HepG2 (cell line): ENCODE data around the gene SNX15. TPM values are rescaled to one million over a fixed set of nuclear protein-coding genes. Genes with fewer than 3 reads are reported as not detected.

Experiments used
- ARID2 ChIP-seq: sonication (generic); formaldehyde crosslinking; IDR thresholded peaks from 2 replicates; pipeline ENCODE4 v1.8.1; 2022; ENCODE audit warnings: mild to moderate bottlenecking, missing genetic modification reagents, borderline replicate concordance
- BORCS8-MEF2B ChIP-seq: sonication (generic); formaldehyde crosslinking; IDR thresholded peaks from 2 replicates; pipeline ENCODE4 v1.8.0; 2022; ENCODE audit warnings: mild to moderate bottlenecking, missing genetic modification reagents
- CREB1 ChIP-seq, 2 experiments: fragments of 450-650 bp in 1 of 2; IDR thresholded peaks; 2 replicates each; pipeline ENCODE4 v1.6.1; 2016 to 2017; ENCODE audit warnings: control low read depth in 1 of 2, mild to moderate bottlenecking in 1 of 2, missing compliant biosample characterization in 1 of 2, missing genetic modification characterization in 1 of 2
- HDAC2 ChIP-seq: sonication (generic); formaldehyde crosslinking; IDR thresholded peaks from 2 replicates; pipeline ENCODE4 v1.4.0; 2020; ENCODE audit warnings: missing genetic modification reagents
- HMG20B ChIP-seq: conservative IDR thresholded peaks from 2 replicates; pipeline ENCODE4 v1.6.1; 2016; ENCODE audit warnings: missing genetic modification reagents, missing compliant biosample characterization
- HNRNPUL1 ChIP-seq: fragments of 200-400 bp; formaldehyde crosslinking; IDR thresholded peaks from 2 replicates; pipeline ENCODE4 v1.6.1; 2017; ENCODE audit warnings: low read depth, mild to moderate bottlenecking, low read length, moderate library complexity
- SIN3B ChIP-seq: fragments of 150-350 bp; IDR thresholded peaks from 2 replicates; pipeline ENCODE4 v1.6.1; 2014; ENCODE audit warnings: low read length
- TCF12 ChIP-seq, 2 experiments: fragments of 450-650 bp in 1 of 2; sonication (generic) in 1 of 2; formaldehyde crosslinking in 1 of 2; IDR thresholded peaks; 2 replicates each; pipeline versions ENCODE4 v1.6.1 to v1.8.0; 2017 to 2022; ENCODE audit warnings: antibody characterized with exemption in 1 of 2, mild to moderate bottlenecking in 1 of 2, missing genetic modification reagents in 1 of 2, moderate library complexity in 1 of 2
- ZBTB8A ChIP-seq: sonication (generic); formaldehyde crosslinking; IDR thresholded peaks from 2 replicates; pipeline ENCODE4 v1.4.0; 2020; ENCODE audit warnings: mild to moderate bottlenecking, low read depth, missing genetic modification reagents, borderline replicate concordance
- ZNF251 ChIP-seq: sonication (generic); formaldehyde crosslinking; IDR thresholded peaks from 2 replicates; pipeline ENCODE4 v1.9.0; 2021; ENCODE audit warnings: mild to moderate bottlenecking, missing genetic modification reagents
- ZNF337 ChIP-seq: sonication (generic); formaldehyde crosslinking; IDR thresholded peaks from 2 replicates; pipeline ENCODE4 v1.5.1; 2020; ENCODE audit warnings: missing genetic modification reagents, low read depth, mild to moderate bottlenecking, borderline replicate concordance
- ZNF670 ChIP-seq: sonication (generic); formaldehyde crosslinking; IDR thresholded peaks from 2 replicates; pipeline ENCODE4 v1.8.0; 2022; ENCODE audit warnings: mild to moderate bottlenecking, missing genetic modification reagents, borderline replicate concordance
- ZNF777 ChIP-seq: sonication (generic); formaldehyde crosslinking; IDR thresholded peaks from 2 replicates; pipeline ENCODE4 v1.4.0; 2020; ENCODE audit warnings: missing genetic modification reagents
- ZSCAN29 ChIP-seq: sonication (generic); formaldehyde crosslinking; conservative IDR thresholded peaks from 2 replicates; pipeline ENCODE4 v1.4.0; 2020; ENCODE audit warnings: mild to moderate bottlenecking, missing genetic modification reagents
- ZSCAN31 ChIP-seq: sonication (generic); formaldehyde crosslinking; IDR thresholded peaks from 2 replicates; pipeline ENCODE4 v1.5.0; 2020; ENCODE audit warnings: low read depth, mild to moderate bottlenecking, missing genetic modification reagents
- polyA plus RNA-seq, 8 experiments: library from polyadenylated mRNA; depleted of rRNA in 3 of 8; stranded (reverse) in 7 of 8; unstranded in 1 of 8; fragments of >200 nt; fragmentation: Illumina TruSeq in 4 of 8; extraction: Trizol in 4 of 8; gene quantifications; 2 replicates each; pipeline versions ENCODE4 v1.2.1 to v1.2.3, GENCODE V29; 2011 to 2016; ENCODE audit warnings: low read depth in 4 of 8, missing spikeins in 1 of 8, mixed read lengths in 1 of 8; ENCODE audit not compliant: insufficient read depth in 1 of 8
- total RNA-seq, 5 experiments: library from RNA; depleted of rRNA; stranded (reverse); fragments of >200 nt; fragmentation: Illumina TruSeq; extraction: Trizol; gene quantifications; 2 replicates each; pipeline ENCODE4 v1.2.3, GENCODE V29; 2016; ENCODE audit warnings: low read depth in 1 of 5
- TF ChIP-seq, protein P1 (sequence below): sonication (generic); formaldehyde crosslinking; IDR thresholded peaks from 2 replicates; pipeline ENCODE4 v1.5.0; 2020; ENCODE audit warnings: mild to moderate bottlenecking, missing genetic modification reagents, borderline replicate concordance
- TF ChIP-seq, protein P2 (sequence below): sonication (generic); formaldehyde crosslinking; IDR thresholded peaks from 2 replicates; pipeline ENCODE4 v1.8.0; 2022; ENCODE audit warnings: mild to moderate bottlenecking, missing genetic modification reagents, borderline replicate concordance
- TF ChIP-seq, protein P3 (sequence below): sonication (generic); formaldehyde crosslinking; IDR thresholded peaks from 2 replicates; pipeline ENCODE4 v1.5.1; 2020; ENCODE audit warnings: missing genetic modification reagents, mild to moderate bottlenecking, borderline replicate concordance

Gene SNX15
- total and polyA plus RNA-seq, 2 of the 13 experiments (the other 11 are each of a cell fraction or from before 2014, with no cell fraction given), result 19.1 to 22.6 TPM

DNA sequence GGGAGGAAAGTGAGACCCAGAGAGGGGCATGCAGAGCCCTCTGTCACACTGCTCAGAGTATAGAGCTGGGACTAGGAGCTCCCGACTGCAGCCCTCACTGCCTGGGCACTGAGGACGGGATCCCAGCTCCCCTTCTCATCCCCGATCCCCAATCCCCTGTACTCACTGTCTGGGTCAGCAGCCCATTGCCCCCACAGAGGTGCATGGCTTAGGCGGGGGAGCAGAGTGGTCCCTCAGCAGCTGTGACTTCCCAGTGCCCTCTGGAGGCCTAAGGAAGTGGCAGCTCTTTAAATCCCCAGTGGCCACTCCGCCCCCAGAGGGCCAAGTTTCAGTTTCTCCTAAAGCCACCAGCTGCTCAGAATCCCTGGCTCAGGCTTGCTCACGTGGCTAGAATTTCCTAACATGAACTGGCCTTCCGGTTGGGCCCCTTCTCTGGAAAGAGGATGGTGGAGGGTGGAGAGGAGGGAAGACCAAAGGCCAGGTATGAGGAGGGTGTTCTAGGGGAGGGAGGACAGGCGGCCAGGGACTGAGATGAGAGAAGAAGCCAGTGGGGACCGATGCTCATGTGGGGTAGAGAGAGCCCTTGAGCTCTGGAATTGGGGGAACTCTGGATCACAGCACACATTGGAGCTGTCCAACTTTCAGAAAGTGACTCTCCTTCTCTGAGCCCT is 30.4 kb upstream of the SNX15 start, which contains the start of gene BATF2 (continued):
- TF ChIP-seq HNRNPUL1, result no peak
- TF ChIP-seq ZNF670 (CRISPR knock-in tag), result no peak
- TF ChIP-seq ARID2, result peak; percentile 64; the same call in 1 of the 2 replicates
- TF ChIP-seq HDAC2 (CRISPR knock-in tag), result peak; percentile 80
- TF ChIP-seq ZNF337, result no peak
- TF ChIP-seq ZNF251 (CRISPR knock-in tag), result no peak
- no peak for TF ChIP-seq ZBTB8A (CRISPR knock-in tag)
- no peak for TF ChIP-seq SIN3B
- no peak for TF ChIP-seq ZNF777 (CRISPR knock-in tag)
- TF ChIP-seq, protein P1, sequence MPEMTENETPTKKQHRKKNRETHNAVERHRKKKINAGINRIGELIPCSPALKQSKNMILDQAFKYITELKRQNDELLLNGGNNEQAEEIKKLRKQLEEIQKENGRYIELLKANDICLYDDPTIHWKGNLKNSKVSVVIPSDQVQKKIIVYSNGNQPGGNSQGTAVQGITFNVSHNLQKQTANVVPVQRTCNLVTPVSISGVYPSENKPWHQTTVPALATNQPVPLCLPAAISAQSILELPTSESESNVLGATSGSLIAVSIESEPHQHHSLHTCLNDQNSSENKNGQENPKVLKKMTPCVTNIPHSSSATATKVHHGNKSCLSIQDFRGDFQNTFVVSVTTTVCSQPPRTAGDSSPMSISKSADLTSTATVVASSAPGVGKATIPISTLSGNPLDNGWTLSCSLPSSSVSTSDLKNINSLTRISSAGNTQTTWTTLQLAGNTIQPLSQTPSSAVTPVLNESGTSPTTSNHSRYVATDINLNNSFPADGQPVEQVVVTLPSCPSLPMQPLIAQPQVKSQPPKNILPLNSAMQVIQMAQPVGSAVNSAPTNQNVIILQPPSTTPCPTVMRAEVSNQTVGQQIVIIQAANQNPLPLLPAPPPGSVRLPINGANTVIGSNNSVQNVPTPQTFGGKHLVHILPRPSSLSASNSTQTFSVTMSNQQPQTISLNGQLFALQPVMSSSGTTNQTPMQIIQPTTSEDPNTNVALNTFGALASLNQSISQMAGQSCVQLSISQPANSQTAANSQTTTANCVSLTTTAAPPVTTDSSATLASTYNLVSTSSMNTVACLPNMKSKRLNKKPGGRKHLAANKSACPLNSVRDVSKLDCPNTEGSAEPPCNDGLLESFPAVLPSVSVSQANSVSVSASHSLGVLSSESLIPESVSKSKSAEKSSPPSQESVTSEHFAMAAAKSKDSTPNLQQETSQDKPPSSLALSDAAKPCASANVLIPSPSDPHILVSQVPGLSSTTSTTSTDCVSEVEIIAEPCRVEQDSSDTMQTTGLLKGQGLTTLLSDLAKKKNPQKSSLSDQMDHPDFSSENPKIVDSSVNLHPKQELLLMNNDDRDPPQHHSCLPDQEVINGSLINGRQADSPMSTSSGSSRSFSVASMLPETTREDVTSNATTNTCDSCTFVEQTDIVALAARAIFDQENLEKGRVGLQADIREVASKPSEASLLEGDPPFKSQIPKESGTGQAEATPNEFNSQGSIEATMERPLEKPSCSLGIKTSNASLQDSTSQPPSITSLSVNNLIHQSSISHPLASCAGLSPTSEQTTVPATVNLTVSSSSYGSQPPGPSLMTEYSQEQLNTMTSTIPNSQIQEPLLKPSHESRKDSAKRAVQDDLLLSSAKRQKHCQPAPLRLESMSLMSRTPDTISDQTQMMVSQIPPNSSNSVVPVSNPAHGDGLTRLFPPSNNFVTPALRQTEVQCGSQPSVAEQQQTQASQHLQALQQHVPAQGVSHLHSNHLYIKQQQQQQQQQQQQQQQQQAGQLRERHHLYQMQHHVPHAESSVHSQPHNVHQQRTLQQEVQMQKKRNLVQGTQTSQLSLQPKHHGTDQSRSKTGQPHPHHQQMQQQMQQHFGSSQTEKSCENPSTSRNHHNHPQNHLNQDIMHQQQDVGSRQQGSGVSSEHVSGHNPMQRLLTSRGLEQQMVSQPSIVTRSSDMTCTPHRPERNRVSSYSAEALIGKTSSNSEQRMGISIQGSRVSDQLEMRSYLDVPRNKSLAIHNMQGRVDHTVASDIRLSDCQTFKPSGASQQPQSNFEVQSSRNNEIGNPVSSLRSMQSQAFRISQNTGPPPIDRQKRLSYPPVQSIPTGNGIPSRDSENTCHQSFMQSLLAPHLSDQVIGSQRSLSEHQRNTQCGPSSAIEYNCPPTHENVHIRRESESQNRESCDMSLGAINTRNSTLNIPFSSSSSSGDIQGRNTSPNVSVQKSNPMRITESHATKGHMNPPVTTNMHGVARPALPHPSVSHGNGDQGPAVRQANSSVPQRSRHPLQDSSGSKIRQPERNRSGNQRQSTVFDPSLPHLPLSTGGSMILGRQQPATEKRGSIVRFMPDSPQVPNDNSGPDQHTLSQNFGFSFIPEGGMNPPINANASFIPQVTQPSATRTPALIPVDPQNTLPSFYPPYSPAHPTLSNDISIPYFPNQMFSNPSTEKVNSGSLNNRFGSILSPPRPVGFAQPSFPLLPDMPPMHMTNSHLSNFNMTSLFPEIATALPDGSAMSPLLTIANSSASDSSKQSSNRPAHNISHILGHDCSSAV, result no peak
- TF ChIP-seq CREB1 (IDR thresholded peaks at IDR 0.05), result no peak
- peak; percentile 51; the same call in 1 of the 2 replicates for TF ChIP-seq CREB1 (CRISPR knock-in tag; IDR thresholded peaks at IDR 0.05)
- TF ChIP-seq TCF12 (IDR thresholded peaks at IDR 0.05), result no peak
- TF ChIP-seq TCF12 (CRISPR knock-in tag; IDR thresholded peaks at IDR 0.05), result peak; percentile 34; the same call in 1 of the 2 replicates
- no peak for TF ChIP-seq ZSCAN29 (CRISPR knock-in tag)
- TF ChIP-seq, protein P2, sequence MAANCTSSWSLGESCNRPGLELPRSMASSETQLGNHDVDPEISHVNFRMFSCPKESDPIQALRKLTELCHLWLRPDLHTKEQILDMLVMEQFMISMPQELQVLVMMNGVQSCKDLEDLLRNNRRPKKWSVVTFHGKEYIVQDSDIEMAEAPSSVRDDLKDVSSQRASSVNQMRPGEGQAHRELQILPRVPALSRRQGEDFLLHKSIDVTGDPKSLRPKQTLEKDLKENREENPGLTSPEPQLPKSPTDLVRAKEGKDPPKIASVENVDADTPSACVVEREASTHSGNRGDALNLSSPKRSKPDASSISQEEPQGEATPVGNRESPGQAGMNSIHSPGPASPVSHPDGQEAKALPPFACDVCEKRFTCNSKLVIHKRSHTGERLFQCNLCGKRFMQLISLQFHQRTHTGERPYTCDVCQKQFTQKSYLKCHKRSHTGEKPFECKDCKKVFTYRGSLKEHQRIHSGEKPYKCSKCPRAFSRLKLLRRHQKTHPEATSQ, result no peak
- peak; percentile 87 for TF ChIP-seq ZSCAN31
- TF ChIP-seq HMG20B (CRISPR knock-in tag), result 0 out of 2 replicates have a peak, but pooled peaks have one; percentile 13
- TF ChIP-seq BORCS8-MEF2B (CRISPR knock-in tag), result no peak
- TF ChIP-seq, protein P3, sequence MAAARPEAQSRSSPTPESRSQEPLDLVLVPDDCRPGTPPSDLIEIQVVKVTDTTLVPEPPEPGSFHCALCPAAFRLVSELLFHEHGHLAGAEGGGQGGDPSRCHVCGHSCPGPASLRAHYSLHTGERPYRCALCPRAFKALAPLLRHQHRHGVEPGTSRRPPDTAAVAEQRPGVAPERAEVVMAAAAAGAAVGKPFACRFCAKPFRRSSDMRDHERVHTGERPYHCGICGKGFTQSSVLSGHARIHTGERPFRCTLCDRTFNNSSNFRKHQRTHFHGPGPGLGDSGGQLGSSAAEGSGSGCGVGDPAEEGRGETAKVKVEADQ (CRISPR knock-in tag), result 0 out of 2 replicates have a peak, but pooled peaks have one; percentile 17
